ENCODE results near the gene CAMSAP3.

CAMSAP3 gene

GRCh38 chr19:7661744-7662538, 66.3 kb downstream of the CAMSAP3 start:
- DNase-seq (ENCODE audit: extremely low spot score), result no peak
- CTCF ChIA-PET, result interaction anchor here (0.6 to 5.0 kb wide), 5 partner anchors 8 to 242 kb away, joined by 3 to 24 read pairs (median 4); partner anchors contain the start of genes MAP2K7 and TRAPPC5
- no peak for TF ChIP-seq CTCF (IDR thresholded peaks at IDR 0.05; ENCODE audit: control extremely low read depth, extremely low read depth, low read depth, missing control alignments)
- POLR2A ChIA-PET, result interaction anchor here (0.8 kb wide), 1 partner anchor 24 kb away, joined by 3 read pairs; no protein-coding TSS in a partner anchor

- TF ChIP-seq CTCF (IDR thresholded peaks at IDR 0.05; ENCODE audit: control extremely low read depth, extremely low read depth, low read depth, missing control alignments), result no peak
- no peak for DNase-seq (ENCODE audit: extremely low spot score)
- CTCF ChIA-PET, result interaction anchor here (0.9 to 5.0 kb wide), 4 partner anchors 10 to 241 kb away, joined by 3 to 24 read pairs (median 4); partner anchors contain the start of genes MAP2K7 and TRAPPC5
- POLR2A ChIA-PET, result no interaction called here
These were observed 67.0 kb downstream of the CAMSAP3 start for GRCh38 chr19:7662657-7663056.

- TF ChIP-seq CTCF (IDR thresholded peaks at IDR 0.05; ENCODE audit: control extremely low read depth, extremely low read depth, low read depth, missing control alignments), result no peak
- POLR2A ChIA-PET, result no interaction called here
- DNase-seq (ENCODE audit: extremely low spot score), result no peak
- CTCF ChIA-PET, result interaction anchor here (0.8 to 5.0 kb wide), 7 partner anchors 11 to 136 kb away, joined by 3 to 24 read pairs (median 4); partner anchors contain the start of gene TRAPPC5
These were observed 68.0 kb downstream of the CAMSAP3 start for GRCh38 chr19:7663706-7664105.

- ChIA-PET CTCF (interaction anchor here (1.2 to 5.0 kb wide), 3 partner anchors 13 to 17 kb away, joined by 3 to 24 read pairs (median 4); partner anchors contain the start of gene TRAPPC5), POLR2A (no interaction called here)
- TF ChIP-seq CTCF (IDR thresholded peaks at IDR 0.05; ENCODE audit: control extremely low read depth, extremely low read depth, low read depth, missing control alignments), result no peak
- DNase-seq (ENCODE audit: extremely low spot score), result no peak
These were observed 69.4 kb downstream of the CAMSAP3 start for GRCh38 chr19:7665076-7665475.
